ENCODE data around the gene CSNK1G1.
A peak's percentile ranks its signal among the peaks of the same experiment; 100 is the strongest.
"Not testable (repeated sequence)": the region's sequence is repeated elsewhere in the genome, so short reads cannot be mapped to it uniquely, and the experiment has no call there.

The CSNK1G1 gene

DNA sequence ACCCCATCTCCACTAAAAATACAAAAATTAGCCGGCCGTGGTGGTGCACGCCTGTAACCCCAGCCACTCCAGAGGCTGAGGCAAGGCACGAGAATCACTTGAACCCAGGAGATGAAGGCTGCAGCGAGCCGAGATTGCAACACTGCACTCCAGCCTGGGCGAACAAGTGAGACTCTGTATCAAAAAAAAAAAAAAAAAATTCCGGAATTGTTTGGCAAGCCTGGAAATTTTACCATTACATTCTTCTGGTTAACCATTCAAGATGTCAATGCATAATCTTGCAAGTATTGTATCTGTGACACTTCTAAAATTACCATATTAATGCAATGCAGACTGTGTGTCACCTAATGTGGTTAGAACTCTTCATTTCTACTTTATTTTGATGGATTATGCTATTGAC is 67.0 kb downstream of the CSNK1G1 start:
- peaks cover 13% of the 10 kb centered on the region for H3K4me1 Mint-ChIP-seq (ENCODE audit: low read depth)

DNA sequence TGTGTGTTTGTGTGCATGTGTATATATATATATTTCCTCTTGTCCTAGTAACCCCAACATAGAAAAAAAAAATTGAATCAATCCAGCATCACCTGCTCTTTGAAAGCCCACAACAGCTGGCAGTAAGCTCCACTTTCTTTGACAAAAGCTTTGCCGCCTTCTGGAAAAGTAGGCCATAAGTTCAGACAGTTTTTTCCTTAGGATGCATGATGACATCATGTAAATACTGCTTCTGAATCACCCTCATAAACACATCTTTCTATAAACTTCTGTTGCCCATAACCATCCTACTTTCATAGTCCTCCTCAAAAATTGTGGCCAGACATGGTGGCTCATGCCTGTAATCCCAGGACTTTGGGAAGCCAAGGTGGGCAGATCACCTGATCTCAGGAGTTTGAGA is 67.4 kb downstream of the CSNK1G1 start:
- Mint-ChIP-seq H3K27ac (no peak overlapping the region), H3K27me3 (no peaks in the 10 kb centered on the region), H3K9me3 (no peaks in the 10 kb centered on the region), H3K4me1 (ENCODE audit: low read depth) (peaks cover 17% of the 10 kb centered on the region), H3K4me3 (no peak overlapping the region), H3K36me3 (ENCODE audit: low read depth) (no peaks in the 10 kb centered on the region)
- intact Hi-C loops (cut with micrococcal nuclease): no loop called here

More for the DNA sequence above, 67.0 kb downstream of the CSNK1G1 start:
- no peaks in the 10 kb centered on the region for H3K27me3 Mint-ChIP-seq
- intact Hi-C loops (cut with micrococcal nuclease): no loop called here
- H3K9me3 Mint-ChIP-seq: no peaks in the 10 kb centered on the region
- no peaks in the 10 kb centered on the region for H3K36me3 Mint-ChIP-seq (ENCODE audit: low read depth)
- no peak overlapping the region for H3K27ac Mint-ChIP-seq
- H3K4me3 Mint-ChIP-seq: no peak overlapping the region

DNA sequence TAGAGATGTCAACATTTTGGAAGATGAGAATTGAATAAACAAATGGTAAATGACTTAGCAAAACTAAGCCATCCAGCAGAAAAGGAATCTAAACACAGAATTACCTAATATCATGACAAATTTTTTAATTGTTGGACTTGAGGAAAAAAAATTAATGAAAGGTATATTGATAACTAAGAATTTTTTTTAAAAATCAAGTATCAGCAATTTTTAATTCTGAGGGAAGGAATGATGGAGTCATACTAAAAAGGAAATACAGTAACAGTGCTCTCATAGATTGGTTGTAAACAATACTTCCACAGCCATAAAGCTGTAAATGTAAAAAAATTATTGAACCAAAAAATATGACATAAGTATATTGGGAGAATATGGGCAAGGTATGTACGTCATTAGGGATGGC is 68.0 kb downstream of the CSNK1G1 start:
- H3K27me3 Mint-ChIP-seq: no peaks in the 10 kb centered on the region
- no peak overlapping the region for H3K27ac Mint-ChIP-seq
- H3K4me3 Mint-ChIP-seq: no peak overlapping the region
- no peaks in the 10 kb centered on the region for H3K9me3 Mint-ChIP-seq
- intact Hi-C loops (cut with micrococcal nuclease): no loop called here
- H3K36me3 Mint-ChIP-seq (ENCODE audit: low read depth): no peaks in the 10 kb centered on the region
- H3K4me1 Mint-ChIP-seq (ENCODE audit: low read depth): peaks cover 18% of the 10 kb centered on the region

DNA sequence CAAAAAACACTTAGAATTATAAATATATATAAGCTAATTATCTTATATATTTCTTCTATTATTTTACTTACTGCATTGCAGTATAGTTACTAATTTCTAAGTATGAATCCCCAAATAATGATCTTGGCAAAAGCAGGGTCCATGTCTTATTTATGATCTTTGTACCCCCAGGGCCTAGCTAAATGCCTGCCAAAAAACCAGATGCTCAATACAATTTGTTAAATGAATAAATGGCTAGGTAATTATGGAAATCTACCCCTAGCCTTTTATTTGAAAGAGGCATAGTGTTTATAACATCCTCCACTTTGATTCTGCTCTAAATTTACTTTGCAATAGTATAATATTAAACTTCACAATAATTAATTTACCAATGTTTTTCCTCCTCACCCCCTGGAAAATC is 69.5 kb downstream of the CSNK1G1 start:
- Mint-ChIP-seq H3K4me3 (no peak overlapping the region), H3K27ac (no peak overlapping the region), H3K27me3 (no peaks in the 10 kb centered on the region), H3K4me1 (ENCODE audit: low read depth) (peaks cover 18% of the 10 kb centered on the region), H3K36me3 (ENCODE audit: low read depth) (no peaks in the 10 kb centered on the region), H3K9me3 (no peaks in the 10 kb centered on the region)
- intact Hi-C loops (cut with micrococcal nuclease): no loop called here

DNA sequence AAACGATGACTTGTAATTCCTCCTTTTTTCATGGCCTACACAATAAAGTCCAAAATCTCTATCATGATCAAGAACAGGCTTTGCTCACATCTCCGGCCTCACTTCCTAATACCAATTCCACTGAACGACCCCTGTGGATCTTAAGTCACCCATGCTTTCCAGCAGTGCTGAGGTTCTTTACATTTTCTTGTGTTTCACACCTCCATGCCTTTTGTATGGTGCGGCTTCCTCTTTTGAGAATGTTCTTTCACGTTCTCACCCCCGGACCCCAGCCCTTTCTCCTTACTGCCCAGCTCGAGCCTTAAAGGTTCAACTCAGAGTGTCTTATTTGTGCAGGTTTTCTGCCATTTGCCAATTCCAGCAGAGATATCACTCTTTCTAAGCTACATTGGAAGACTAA is 70.1 kb downstream of the CSNK1G1 start:
- peak overlapping the region; percentile 31 for H3K27ac Mint-ChIP-seq
- no peak overlapping the region for H3K4me3 Mint-ChIP-seq
- intact Hi-C loops (cut with micrococcal nuclease): no loop called here
- no peaks in the 10 kb centered on the region for H3K9me3 Mint-ChIP-seq
- no peaks in the 10 kb centered on the region for H3K27me3 Mint-ChIP-seq
- H3K4me1 Mint-ChIP-seq (ENCODE audit: low read depth): peaks cover 20% of the 10 kb centered on the region
- H3K36me3 Mint-ChIP-seq (ENCODE audit: low read depth): peaks cover 4% of the 10 kb centered on the region

DNA sequence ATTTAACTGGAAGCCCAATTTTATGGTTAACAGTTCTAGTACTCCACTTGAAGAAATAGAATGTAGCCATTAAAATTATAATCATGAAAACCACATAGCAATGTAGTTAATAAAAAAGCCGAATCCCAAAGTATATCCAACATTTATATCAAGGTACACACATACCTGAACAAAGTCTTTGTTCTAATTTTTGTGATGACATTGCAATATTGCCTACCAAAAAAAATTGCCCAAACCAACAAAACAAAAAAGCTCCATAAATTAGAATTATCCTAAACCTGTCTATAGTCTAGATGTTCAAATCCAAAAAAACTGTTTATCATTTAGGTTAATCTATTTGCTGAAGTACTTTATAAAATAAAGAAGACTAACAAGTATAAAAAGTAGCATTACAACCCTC is 70.8 kb downstream of the CSNK1G1 start:
- no peak overlapping the region for H3K4me3 Mint-ChIP-seq
- H3K27ac Mint-ChIP-seq: peak overlapping the region; percentile 31
- peaks cover 27% of the 10 kb centered on the region for H3K4me1 Mint-ChIP-seq (ENCODE audit: low read depth)
- intact Hi-C loops (cut with micrococcal nuclease): no loop called here
- peaks cover 4% of the 10 kb centered on the region for H3K36me3 Mint-ChIP-seq (ENCODE audit: low read depth)
- no peaks in the 10 kb centered on the region for H3K9me3 Mint-ChIP-seq
- H3K27me3 Mint-ChIP-seq: no peaks in the 10 kb centered on the region

DNA sequence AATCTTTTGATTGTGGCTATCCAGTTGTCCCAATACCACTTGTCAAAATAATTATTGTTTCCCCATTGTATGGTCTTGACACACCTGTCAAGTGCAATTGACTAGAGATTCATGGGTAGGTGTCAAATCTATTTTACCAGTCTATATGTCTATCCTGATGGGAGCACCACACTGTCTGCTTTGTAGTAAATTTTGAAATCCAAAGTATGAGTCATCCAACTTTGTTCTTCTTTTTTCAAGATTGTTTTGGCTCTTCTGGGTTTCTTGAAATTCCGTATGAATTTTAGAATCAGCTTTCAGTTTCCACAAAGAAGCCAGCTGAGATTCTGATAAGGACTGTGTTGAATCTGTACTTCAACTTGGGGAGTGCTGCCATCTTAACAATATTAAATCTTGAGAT is 71.9 kb downstream of the CSNK1G1 start:
- H3K36me3 Mint-ChIP-seq (ENCODE audit: low read depth): peaks cover 4% of the 10 kb centered on the region
- no peaks in the 10 kb centered on the region for H3K9me3 Mint-ChIP-seq
- peaks cover 27% of the 10 kb centered on the region for H3K4me1 Mint-ChIP-seq (ENCODE audit: low read depth)
- peak overlapping the region; percentile 9 for H3K27ac Mint-ChIP-seq
- H3K4me3 Mint-ChIP-seq: no peak overlapping the region
- no peaks in the 10 kb centered on the region for H3K27me3 Mint-ChIP-seq
- intact Hi-C loops (cut with micrococcal nuclease): no loop called here

DNA sequence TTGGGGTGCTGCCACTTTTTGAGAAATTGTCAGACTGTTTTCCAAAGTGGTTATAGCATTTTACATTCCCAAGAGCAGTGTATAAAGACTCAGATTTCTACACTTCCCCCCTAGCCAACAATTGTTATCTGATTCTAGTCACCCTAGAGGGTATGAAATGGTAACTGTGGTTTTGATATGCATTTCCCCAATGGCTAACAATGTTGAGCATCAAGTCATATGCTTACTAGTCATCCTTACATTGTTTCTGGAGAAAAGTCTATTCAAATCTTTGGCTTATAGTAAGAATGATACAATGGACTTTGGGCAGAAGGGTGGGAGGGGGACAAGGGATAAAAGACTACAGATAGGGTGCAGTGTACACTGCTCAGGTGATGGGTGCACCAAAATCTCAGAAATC is 73.3 kb downstream of the CSNK1G1 start:
- Mint-ChIP-seq H3K36me3 (ENCODE audit: low read depth) (peaks cover 4% of the 10 kb centered on the region), H3K4me1 (ENCODE audit: low read depth) (peaks cover 25% of the 10 kb centered on the region), H3K27me3 (no peaks in the 10 kb centered on the region), H3K27ac (no peak overlapping the region), H3K9me3 (no peaks in the 10 kb centered on the region), H3K4me3 (no peak overlapping the region)
- intact Hi-C loops (cut with micrococcal nuclease): no loop called here

DNA sequence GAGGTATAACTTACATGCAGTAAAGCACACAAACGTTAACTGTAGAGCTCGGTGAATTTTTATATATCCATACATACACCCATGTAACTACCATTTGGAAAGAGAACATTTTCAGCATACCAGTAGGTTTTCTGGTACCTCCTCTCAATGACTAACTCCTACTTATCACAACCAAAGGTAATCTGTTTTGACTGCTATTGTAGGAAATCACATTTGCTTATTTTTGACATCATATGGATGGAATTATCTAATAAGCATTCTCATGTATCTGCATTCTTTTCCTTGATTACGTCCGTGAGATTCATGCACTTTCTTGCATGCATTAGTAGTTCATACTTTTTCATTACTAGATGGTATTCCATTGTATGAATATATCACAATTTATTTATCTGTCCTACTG is 76.8 kb downstream of the CSNK1G1 start:
- peaks cover 24% of the 10 kb centered on the region for H3K4me1 Mint-ChIP-seq (ENCODE audit: low read depth)
- H3K36me3 Mint-ChIP-seq (ENCODE audit: low read depth): peaks cover 4% of the 10 kb centered on the region
- no peak overlapping the region for H3K27ac Mint-ChIP-seq
- intact Hi-C loops (cut with micrococcal nuclease): no loop called here
- H3K4me3 Mint-ChIP-seq: no peak overlapping the region
- no peaks in the 10 kb centered on the region for H3K9me3 Mint-ChIP-seq
- no peaks in the 10 kb centered on the region for H3K27me3 Mint-ChIP-seq

DNA sequence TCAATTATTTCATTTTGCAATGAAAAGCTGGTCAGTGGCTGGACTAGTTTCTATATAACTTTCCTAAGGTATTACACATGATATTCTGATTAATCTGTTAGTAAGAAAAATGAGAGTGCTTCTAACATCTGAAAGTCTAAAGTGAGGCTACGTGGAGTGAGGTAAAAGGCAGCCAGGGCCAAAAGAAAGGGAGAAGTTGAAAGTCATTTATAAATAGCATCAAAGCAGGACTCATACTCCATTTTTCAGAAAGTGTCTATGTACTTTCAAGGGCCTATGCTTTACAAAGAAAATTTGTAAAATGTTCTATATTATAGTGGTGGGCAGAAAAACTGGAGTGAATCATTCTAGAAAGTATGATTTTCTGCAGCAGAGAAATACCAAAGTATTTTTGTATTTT is 80.0 kb downstream of the CSNK1G1 start:
- no peak overlapping the region for H3K27ac Mint-ChIP-seq
- H3K36me3 Mint-ChIP-seq (ENCODE audit: low read depth): peaks cover 6% of the 10 kb centered on the region
- H3K9me3 Mint-ChIP-seq: no peaks in the 10 kb centered on the region
- intact Hi-C loops (cut with micrococcal nuclease): no loop called here
- H3K27me3 Mint-ChIP-seq: no peaks in the 10 kb centered on the region
- no peak overlapping the region for H3K4me3 Mint-ChIP-seq
- H3K4me1 Mint-ChIP-seq (ENCODE audit: low read depth): peaks cover 21% of the 10 kb centered on the region

DNA sequence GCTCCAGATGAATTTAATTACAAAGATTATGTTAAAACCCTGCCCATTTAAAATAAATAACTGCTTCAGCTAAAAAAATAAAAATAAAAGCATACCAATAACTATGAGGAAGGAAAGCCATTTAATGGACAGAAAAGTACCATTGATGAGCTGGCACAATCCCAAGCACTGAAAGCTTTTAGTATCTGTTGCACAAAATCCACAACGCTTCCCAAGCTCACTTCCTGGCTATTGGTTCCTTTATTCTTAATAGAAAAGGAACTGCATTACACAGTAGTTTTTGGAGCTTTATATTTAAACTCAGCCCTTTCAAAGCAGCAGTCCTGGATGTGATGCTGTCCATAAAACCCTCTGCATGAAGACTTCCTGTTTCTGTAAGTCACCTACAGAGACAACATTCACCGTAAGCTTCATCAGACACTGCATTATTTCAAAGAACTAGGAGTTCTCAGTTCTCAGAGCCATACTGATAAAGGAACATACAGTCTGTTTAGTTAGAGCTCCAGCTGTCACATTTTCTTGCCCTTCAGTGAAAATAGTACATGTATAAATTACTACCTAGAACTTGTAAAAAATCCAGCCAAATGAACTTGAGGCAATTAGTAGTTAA is 81.5 kb downstream of the CSNK1G1 start:
- Mint-ChIP-seq H3K9me3 (no peaks in the 10 kb centered on the region), H3K27ac (no peak overlapping the region), H3K4me1 (ENCODE audit: low read depth) (peaks cover 14% of the 10 kb centered on the region), H3K36me3 (ENCODE audit: low read depth) (peaks cover 5% of the 10 kb centered on the region), H3K27me3 (no peaks in the 10 kb centered on the region), H3K4me3 (no peak overlapping the region)
- intact Hi-C loops (cut with micrococcal nuclease): no loop called here

DNA sequence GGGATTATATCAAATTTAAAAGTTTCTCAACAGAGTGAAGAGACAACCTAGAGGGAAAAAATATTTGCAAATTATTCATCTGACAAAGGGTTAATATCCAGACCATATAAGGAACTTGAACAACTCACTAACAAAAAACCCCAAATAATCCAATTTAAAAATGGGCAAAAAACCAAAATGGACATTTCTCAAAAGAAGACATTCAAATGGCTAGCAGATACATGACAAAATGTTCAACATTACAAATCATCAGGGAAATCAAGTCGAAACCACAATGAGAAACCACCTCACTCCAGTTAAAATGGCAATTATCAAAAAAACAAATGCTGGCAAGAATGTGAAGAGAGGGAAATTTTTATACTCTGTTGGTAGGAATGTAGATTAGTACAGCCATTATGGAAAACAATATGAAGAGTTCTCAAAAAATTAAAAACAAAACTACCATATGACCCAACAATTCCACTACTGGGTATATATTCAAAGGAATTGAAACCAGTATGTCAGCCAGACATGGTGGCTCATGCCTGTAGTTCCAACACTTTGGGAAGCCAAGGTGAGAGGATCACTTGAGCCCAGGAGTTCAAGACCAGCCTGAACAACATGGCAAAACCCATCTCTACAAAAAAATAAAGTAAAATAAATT is 88.5 kb downstream of the CSNK1G1 start:
- peaks cover 16% of the 10 kb centered on the region for H3K9me3 Mint-ChIP-seq
- intact Hi-C loops (cut with micrococcal nuclease): no loop called here
- H3K27me3 Mint-ChIP-seq: no peaks in the 10 kb centered on the region
- H3K27ac Mint-ChIP-seq: no peak overlapping the region
- peaks cover 27% of the 10 kb centered on the region for H3K4me1 Mint-ChIP-seq (ENCODE audit: low read depth)
- no peak overlapping the region for H3K4me3 Mint-ChIP-seq
- peaks cover 24% of the 10 kb centered on the region for H3K36me3 Mint-ChIP-seq (ENCODE audit: low read depth)

DNA sequence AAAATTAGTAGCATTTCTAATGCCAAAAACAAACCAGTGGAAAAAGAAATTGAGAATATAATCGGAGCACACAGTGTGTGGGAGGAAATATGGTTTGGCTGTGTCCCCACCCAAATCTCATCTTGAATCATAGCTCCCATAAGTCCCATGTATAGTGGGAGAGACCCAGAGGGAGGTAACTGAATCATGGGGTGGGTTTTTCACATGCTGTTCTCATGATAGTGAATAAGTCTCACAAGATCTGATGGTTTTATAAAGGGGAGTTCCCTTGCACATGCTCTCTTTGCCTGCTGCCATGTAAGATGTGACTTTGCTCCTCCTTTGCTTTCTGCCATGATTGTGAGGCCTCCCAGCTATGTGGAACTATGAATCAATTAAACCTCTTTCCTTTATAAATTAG is 90.8 kb downstream of the CSNK1G1 start:
- Mint-ChIP-seq H3K4me1 (ENCODE audit: low read depth) (peaks cover 27% of the 10 kb centered on the region), H3K9me3 (peaks cover 16% of the 10 kb centered on the region), H3K36me3 (ENCODE audit: low read depth) (peaks cover 27% of the 10 kb centered on the region)
- intact Hi-C loops (cut with micrococcal nuclease); H3K27me3 Mint-ChIP-seq; H3K27ac Mint-ChIP-seq; H3K4me3 Mint-ChIP-seq: not testable (repeated sequence)

DNA sequence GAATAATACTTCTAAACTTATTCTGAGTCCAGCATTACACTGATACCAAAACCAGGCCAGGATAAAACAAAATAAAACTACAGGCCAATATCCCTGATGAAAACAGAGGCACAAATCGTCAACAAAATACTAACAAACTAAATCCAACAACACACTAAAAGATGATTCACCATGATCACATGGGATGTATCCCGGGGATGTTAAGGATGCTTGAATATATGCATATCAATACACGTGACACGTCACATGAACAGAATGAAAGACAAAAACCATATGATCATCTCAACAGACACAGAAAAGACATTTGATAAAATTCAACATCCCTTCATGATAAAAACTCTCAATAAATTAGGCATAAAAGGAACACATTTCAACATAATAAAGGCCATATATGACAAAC is 91.5 kb downstream of the CSNK1G1 start:
- Mint-ChIP-seq H3K27ac (no peak overlapping the region), H3K9me3 (peaks cover 16% of the 10 kb centered on the region), H3K27me3 (no peaks in the 10 kb centered on the region), H3K4me3 (no peak overlapping the region), H3K36me3 (ENCODE audit: low read depth) (peaks cover 27% of the 10 kb centered on the region), H3K4me1 (ENCODE audit: low read depth) (peaks cover 27% of the 10 kb centered on the region)
- intact Hi-C loops (cut with micrococcal nuclease): no loop called here

DNA sequence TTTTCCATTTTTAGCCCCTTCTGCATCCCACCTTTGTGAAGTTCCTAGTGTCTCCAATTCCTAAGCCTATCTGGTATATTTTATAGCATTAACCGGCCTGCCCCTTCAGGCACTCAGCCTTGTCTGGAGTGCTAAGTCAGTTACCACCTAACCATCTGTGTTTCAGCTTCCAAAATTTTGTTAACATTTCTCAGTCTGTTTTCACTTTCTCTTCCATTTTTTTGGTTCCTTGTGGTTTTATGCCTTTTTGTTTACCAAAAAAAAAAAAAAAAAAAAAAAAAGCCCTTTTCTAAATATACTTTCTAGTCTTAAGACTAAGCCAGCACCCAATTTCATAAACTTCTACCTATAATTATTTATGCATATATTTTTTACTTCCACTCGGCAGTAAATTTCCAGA is 92.4 kb downstream of the CSNK1G1 start:
- Mint-ChIP-seq H3K27ac (peak overlapping the region; percentile 70), H3K36me3 (ENCODE audit: low read depth) (peaks cover 27% of the 10 kb centered on the region), H3K9me3 (peaks cover 16% of the 10 kb centered on the region), H3K27me3 (no peaks in the 10 kb centered on the region), H3K4me1 (ENCODE audit: low read depth) (peaks cover 27% of the 10 kb centered on the region), H3K4me3 (no peak overlapping the region)
- intact Hi-C loops (cut with micrococcal nuclease): no loop called here

Data from dendritic cell treated with granulocyte-macrophage colony-stimulating factor and Interleukin-4, amounts not matched to agents 40 ng/mL and 50 ng/mL, for 4 days (primary cell).